Effector CD4-positive, alpha-beta T cell (primary cell): Measurements from ENCODE around the gene CHST11.

Experiments
- DNase-seq: peaks from one replicate; pipeline ENCODE4 v3.0.0-alpha.2; 2020

Gene CHST11

GRCh38 chr12:104746467-104747088 is 289.8 kb downstream of the CHST11 start:
- DNase-seq: no peak

GRCh38 chr12:104747330-104747729 is 290.6 kb downstream of the CHST11 start:
- DNase-seq: no peak

GRCh38 chr12:104747955-104748354 is 291.2 kb downstream of the CHST11 start:
- DNase-seq: no peak

GRCh38 chr12:104748356-104748755 is 291.6 kb downstream of the CHST11 start:
- no peak for DNase-seq

GRCh38 chr12:104748790-104749189 is 292.0 kb downstream of the CHST11 start:
- no peak for DNase-seq

GRCh38 chr12:104749545-104749944 is 292.8 kb downstream of the CHST11 start:
- DNase-seq: no peak

- DNase-seq: no peak
These were observed 293.3 kb downstream of the CHST11 start for GRCh38 chr12:104750061-104750460.

GRCh38 chr12:104751120-104751519 is 294.4 kb downstream of the CHST11 start:
- no peak for DNase-seq

GRCh38 chr12:104751594-104751993 is 294.8 kb downstream of the CHST11 start:
- DNase-seq: no peak

GRCh38 chr12:104752016-104752415 is 295.3 kb downstream of the CHST11 start:
- no peak for DNase-seq

GRCh38 chr12:104752881-104753280 is 296.1 kb downstream of the CHST11 start:
- no peak for DNase-seq

GRCh38 chr12:104756901-104757300 is 300.2 kb downstream of the CHST11 start:
- DNase-seq: no peak

GRCh38 chr12:104758771-104759170 is 302.0 kb downstream of the CHST11 start:
- DNase-seq: no peak

GRCh38 chr12:104761091-104761490 is 304.3 kb downstream of the CHST11 start:
- DNase-seq: no peak

GRCh38 chr12:104761611-104762010 is 304.9 kb downstream of the CHST11 start:
- DNase-seq: no peak

GRCh38 chr12:104763168-104763805 is 306.5 kb downstream of the CHST11 start:
- DNase-seq: no peak

GRCh38 chr12:104764225-104765091 is 307.7 kb downstream of the CHST11 start:
- DNase-seq: no peak

GRCh38 chr12:104767261-104767660 is 310.5 kb downstream of the CHST11 start:
- DNase-seq: no peak

GRCh38 chr12:104768033-104768432 is 311.3 kb downstream of the CHST11 start:
- no peak for DNase-seq

- no peak for DNase-seq
These were observed 312.4 kb downstream of the CHST11 start for GRCh38 chr12:104769144-104769561.

GRCh38 chr12:104772336-104772735 is 315.6 kb downstream of the CHST11 start:
- DNase-seq: no peak

- no peak for DNase-seq
These were observed 319.0 kb downstream of the CHST11 start for GRCh38 chr12:104775731-104776231.

- DNase-seq: no peak
These were observed 322.4 kb downstream of the CHST11 start for GRCh38 chr12:104779134-104779533.

GRCh38 chr12:104782296-104782695 is 325.5 kb downstream of the CHST11 start:
- no peak for DNase-seq
